ENCODE measurements around the gene NBAS.

Gene NBAS

DNA sequence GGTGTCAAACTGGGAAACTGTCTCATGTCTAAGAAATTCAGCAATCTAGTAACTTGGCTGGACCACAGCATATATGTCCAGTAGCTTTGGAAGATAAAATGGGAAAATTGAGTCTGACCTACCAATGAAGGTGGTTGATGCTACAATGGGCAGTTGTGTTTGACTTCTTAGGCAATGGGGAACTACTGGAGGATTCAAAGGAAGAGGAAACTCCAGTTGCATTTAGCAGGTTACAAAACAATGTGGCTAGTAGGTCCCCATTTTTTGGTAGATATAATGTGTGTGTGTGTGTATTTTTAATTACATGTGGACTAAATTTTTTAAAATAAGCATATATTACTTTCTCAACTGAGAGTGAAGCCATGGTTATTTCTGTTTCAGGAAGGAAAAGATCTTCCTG is 427.7 kb downstream of the NBAS start:
- H3K4me3 ChIP-seq (ENCODE audit: low read depth, low read length) = no peak overlapping the region
- TF ChIP-seq, protein P1, sequence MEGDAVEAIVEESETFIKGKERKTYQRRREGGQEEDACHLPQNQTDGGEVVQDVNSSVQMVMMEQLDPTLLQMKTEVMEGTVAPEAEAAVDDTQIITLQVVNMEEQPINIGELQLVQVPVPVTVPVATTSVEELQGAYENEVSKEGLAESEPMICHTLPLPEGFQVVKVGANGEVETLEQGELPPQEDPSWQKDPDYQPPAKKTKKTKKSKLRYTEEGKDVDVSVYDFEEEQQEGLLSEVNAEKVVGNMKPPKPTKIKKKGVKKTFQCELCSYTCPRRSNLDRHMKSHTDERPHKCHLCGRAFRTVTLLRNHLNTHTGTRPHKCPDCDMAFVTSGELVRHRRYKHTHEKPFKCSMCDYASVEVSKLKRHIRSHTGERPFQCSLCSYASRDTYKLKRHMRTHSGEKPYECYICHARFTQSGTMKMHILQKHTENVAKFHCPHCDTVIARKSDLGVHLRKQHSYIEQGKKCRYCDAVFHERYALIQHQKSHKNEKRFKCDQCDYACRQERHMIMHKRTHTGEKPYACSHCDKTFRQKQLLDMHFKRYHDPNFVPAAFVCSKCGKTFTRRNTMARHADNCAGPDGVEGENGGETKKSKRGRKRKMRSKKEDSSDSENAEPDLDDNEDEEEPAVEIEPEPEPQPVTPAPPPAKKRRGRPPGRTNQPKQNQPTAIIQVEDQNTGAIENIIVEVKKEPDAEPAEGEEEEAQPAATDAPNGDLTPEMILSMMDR (IDR thresholded peaks at IDR 0.05; ENCODE audit: borderline replicate concordance, insufficient read depth, low read depth, low read length) = no peak

DNA sequence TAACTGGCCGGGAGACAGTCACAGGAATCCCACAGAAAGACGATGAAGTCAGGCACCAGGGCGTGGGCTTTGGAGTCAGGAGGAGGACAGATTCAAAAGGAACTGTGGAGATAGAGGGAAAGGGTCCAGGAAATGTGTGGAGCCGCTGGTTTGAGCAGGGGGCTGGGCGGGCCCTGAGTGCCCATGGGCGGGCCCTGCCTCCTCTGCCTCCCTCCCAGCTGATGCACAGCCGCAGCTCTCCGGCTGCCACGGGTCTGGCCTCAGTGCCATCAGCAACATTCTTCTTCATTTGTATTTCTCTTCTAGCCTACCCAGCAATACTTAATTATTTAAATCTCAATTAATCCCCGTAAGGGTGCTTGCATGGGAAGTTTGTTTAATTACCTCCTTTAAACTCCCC is 432.3 kb downstream of the NBAS start:
- H3K4me3 ChIP-seq (ENCODE audit: low read depth, low read length) = no peak overlapping the region
- TF ChIP-seq, protein P1 (IDR thresholded peaks at IDR 0.05; ENCODE audit: borderline replicate concordance, insufficient read depth, low read depth, low read length) = no peak

DNA sequence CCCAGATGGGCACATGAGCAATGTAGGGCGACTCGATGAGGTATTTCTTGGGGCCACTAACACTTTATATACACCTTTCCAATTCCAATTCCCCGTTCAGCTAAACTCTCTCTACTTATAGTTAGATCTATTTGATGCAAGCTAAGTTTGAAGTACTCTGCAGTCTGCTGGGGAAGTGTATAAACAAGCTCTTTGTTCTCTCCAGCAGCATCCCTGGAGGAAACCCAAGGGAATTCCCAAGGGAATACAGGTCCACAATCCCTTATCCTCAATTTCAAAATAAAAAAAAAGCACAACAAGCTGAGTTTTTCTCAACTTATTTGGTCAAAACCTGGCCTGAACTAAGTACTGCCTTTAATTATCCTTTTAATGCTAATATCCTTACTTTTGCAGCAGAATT is 433.3 kb downstream of the NBAS start:
- TF ChIP-seq, protein P1 (IDR thresholded peaks at IDR 0.05; ENCODE audit: borderline replicate concordance, insufficient read depth, low read depth, low read length) = no peak
- no peak overlapping the region for H3K4me3 ChIP-seq (ENCODE audit: low read depth, low read length)

DNA sequence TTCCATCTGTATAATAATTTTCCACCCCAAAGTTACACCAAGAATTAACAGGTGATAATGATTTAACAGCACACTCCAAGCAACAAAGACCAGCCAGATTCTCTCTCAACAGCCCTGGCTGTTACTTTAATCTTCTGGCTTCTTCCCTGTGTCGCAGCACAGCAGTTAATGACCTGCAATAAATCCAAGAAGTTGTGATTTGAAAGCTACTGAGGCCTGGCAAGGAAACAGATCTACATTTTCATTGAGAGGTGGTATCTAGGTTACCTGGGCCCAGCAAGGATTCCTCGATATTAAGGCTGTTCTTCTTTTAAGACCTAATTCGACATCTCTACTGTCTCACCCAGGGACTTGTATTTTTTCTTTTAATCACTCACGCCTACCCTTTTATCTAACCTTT is 433.8 kb downstream of the NBAS start:
- no peak overlapping the region for H3K4me3 ChIP-seq (ENCODE audit: low read depth, low read length)
- TF ChIP-seq, protein P1 (IDR thresholded peaks at IDR 0.05; ENCODE audit: borderline replicate concordance, insufficient read depth, low read depth, low read length) = no peak

DNA sequence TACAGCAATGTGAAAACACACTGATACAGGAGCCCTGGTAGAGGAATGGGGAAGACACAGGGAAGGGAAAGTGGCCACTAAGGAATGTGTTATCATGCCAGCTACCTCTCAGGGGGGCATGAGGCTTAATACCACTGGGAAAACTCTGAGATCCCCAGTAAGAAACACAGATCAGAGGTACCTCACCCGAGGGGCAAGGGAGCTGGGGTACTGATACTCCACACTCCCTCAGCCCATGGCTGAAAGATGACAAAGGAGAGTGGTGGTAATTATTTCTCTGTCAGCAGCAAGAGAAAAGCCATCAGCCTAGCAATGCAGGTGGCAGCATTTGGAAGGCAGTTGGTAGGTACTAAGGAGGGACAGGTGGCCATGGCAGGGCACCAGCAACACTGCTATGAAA is 434.8 kb downstream of the NBAS start:
- TF ChIP-seq, protein P1 (IDR thresholded peaks at IDR 0.05; ENCODE audit: borderline replicate concordance, insufficient read depth, low read depth, low read length) = no peak

DNA sequence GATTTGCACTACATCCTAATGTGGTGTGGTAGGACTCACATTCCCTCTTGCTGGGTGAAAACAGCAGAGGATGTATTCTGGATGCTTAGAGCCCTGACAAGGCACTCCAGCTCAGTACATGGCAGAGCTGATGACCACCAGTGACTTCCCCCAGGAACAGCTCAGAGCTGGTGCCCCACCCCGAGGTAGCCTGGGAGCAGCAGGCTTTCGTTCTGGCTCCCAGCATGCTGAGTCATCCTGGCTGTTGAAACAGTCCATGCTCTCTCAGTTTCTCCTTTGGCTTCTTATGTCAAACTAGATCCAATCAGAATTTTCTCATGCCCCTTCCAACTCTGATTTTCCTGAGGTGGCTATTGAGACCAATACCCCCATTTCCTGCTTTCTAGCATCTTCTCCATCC is 438.2 kb downstream of the NBAS start:
- TF ChIP-seq, protein P1 (IDR thresholded peaks at IDR 0.05; ENCODE audit: borderline replicate concordance, insufficient read depth, low read depth, low read length) = no peak

More for the DNA sequence above, 434.8 kb downstream of the NBAS start:
- no peak overlapping the region for H3K4me3 ChIP-seq (ENCODE audit: low read depth, low read length)

DNA sequence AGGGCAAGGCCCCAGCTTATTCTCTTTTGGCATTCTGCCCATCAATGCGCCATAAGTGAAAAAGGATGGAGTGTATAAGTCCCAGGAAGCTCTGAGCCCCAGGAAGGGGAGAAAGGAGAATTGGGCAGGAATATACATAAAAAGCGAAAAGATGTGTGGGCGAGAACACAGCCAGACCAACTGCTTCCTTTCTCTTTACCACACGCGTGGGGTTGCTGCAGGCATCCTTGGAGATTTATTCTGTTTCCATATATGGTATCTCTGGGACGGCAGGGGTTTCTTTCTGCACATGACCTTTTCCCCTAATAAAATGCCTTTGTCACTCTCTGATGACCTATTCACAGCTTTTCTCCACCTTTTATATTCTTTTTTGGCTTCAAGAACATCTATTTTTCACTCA is 440.5 kb downstream of the NBAS start:
- no peak overlapping the region for H3K4me3 ChIP-seq (ENCODE audit: low read depth, low read length)
- TF ChIP-seq, protein P1 (IDR thresholded peaks at IDR 0.05; ENCODE audit: borderline replicate concordance, insufficient read depth, low read depth, low read length) = no peak

More for the DNA sequence above, 438.2 kb downstream of the NBAS start:
- no peak overlapping the region for H3K4me3 ChIP-seq (ENCODE audit: low read depth, low read length)

Measured in GM12875 (cell line).